CD4-positive, CD25-positive, alpha-beta regulatory T cell (primary cell): ENCODE data around the gene MMP24. TPM values are rescaled to one million over a fixed set of nuclear protein-coding genes. Genes with fewer than 3 reads are reported as not detected.

Source experiments
- ATAC-seq, 2 donors: fragments of 150-1000 bp; cut with Tn5 transposase; one replicate each; pipeline ENCODE4 v1.10.0; 2021; ENCODE audit warnings: low read depth in 2 of 2, moderate number of reproducible peaks in 2 of 2, moderate library complexity in 1 of 2
- DNase-seq, 3 donors: peaks; one replicate each; pipeline versions ENCODE4 v3.0.0 to v3.0.0-alpha.2; 2012 to 2022; ENCODE audit warnings: mixed read lengths in 1 of 3
- H3K27ac ChIP-seq: one replicate; pipeline ENCODE4 v1.7.0; 2013; ENCODE audit warnings: mild to moderate bottlenecking, low read length; ENCODE audit not compliant: insufficient read depth, poor library complexity, severe bottlenecking
- H3K27me3 ChIP-seq: one replicate; pipeline ENCODE4 v1.7.0; 2013; ENCODE audit warnings: low read length; ENCODE audit not compliant: control insufficient read depth, insufficient read depth
- H3K36me3 ChIP-seq: one replicate; pipeline ENCODE4 v1.7.0; 2013; ENCODE audit warnings: mild to moderate bottlenecking, low read length, moderate library complexity; ENCODE audit not compliant: control insufficient read depth, insufficient read depth
- H3K4me1 ChIP-seq: 2 replicates; pipeline ENCODE4 v1.7.0; 2013; ENCODE audit warnings: mild to moderate bottlenecking, low read length; ENCODE audit not compliant: insufficient read depth, control insufficient read depth, poor library complexity, severe bottlenecking
- H3K4me3 ChIP-seq: one replicate; pipeline ENCODE4 v1.7.0; 2013; ENCODE audit warnings: low read depth, mild to moderate bottlenecking, low read length, moderate library complexity
- H3K9me3 ChIP-seq, 2 experiments: 1 replicate in 1 of 2; 2 replicates in 1 of 2; pipeline ENCODE4 v1.7.0; 2013; ENCODE audit warnings: low read length in 2 of 2, mild to moderate bottlenecking in 1 of 2, moderate library complexity in 1 of 2; ENCODE audit not compliant: control insufficient read depth in 2 of 2
- H3K27ac Mint-ChIP-seq, 3 donors: one replicate each; pipeline ENCODE4 v1.8.0; 2020 to 2022; ENCODE audit warnings: mild to moderate bottlenecking in 3 of 3, mixed read lengths in 3 of 3, moderate library complexity in 2 of 3
- H3K27me3 Mint-ChIP-seq: one replicate; pipeline ENCODE4 v1.8.0; 2022; ENCODE audit warnings: mild to moderate bottlenecking, mixed read lengths
- H3K36me3 Mint-ChIP-seq: one replicate; pipeline ENCODE4 v1.8.0; 2020; ENCODE audit warnings: mixed read lengths
- H3K4me1 Mint-ChIP-seq, 4 donors: one replicate each; pipeline ENCODE4 v1.8.0; 2020 to 2022; ENCODE audit warnings: mixed read lengths in 4 of 4, mild to moderate bottlenecking in 1 of 4
- H3K4me3 Mint-ChIP-seq, 4 donors: one replicate each; pipeline ENCODE4 v1.8.0; 2020 to 2022; ENCODE audit warnings: mild to moderate bottlenecking in 4 of 4, mixed read lengths in 4 of 4, moderate library complexity in 3 of 4
- H3K9me3 Mint-ChIP-seq, 7 donors: one replicate each; pipeline ENCODE4 v1.8.0; 2020 to 2022; ENCODE audit warnings: mixed read lengths in 7 of 7, mild to moderate bottlenecking in 3 of 7, moderate library complexity in 2 of 7
- polyA plus RNA-seq, 4 donors: library from polyadenylated mRNA; unstranded; fragments of 300-500 nt; fragmentation: Illumina TruSeq; gene quantifications; one replicate each; pipeline ENCODE4 v1.2.3, GENCODE V29; 2021
- total RNA-seq: library from RNA; stranded (reverse); gene quantifications from one replicate; pipeline ENCODE4 v1.2.3, GENCODE V29; 2022

MMP24 gene
- total and polyA plus RNA-seq, 5 donors from 2014 or later, result 0.05 to 0.16 (median 0.09) TPM; not detected in 1

DNA sequence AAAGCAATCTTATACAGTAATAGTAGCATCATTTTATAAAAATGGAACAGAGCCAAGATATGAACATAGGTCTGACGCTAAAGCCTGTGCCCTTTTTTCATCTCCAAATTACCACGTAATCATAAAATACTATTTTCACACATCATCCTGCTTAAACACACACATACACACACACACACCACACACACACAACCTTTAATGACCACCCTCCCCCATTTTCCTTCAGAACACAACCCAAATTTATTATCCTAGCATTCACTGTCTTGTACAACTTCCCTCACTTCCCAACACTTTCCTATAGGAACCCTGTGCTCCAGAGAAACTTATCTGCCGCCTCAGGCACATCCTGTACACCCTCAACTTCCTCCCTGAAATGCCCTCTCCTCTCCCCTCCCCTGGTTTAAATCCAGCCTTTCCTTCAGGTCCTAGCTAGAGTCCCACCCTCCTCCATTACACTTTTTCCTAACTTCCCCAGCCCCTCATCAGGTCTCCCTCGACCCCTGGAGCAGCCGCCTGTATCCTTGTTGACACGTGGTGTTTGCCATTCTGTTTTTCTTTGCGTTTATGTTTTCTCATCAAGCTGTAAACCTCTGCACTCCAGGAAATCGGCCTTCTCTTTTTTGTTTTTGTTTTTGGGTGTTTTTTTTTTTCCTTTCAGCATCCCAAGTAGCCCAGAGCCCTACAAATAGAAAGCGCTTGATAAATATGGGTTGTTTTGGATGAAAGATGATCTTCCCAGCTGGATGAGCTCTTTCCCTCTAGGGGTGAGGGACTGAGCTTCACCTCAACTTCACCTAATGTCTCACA is 968 bp upstream of the MMP24 start:
- H3K27me3 ChIP-seq, result peaks cover 28% of the 10 kb centered on the region
- H3K4me1 ChIP-seq, result no peaks in the 10 kb centered on the region
- H3K27ac ChIP-seq, result no peak overlapping the region
- peak overlapping the region; percentile 46 to 82 (median 75) for H3K4me3 Mint-ChIP-seq
- H3K9me3 ChIP-seq, result no peaks in the 10 kb centered on the region
- ATAC-seq, result no peak
- peaks cover 0 to 12% (median 6%) of the 10 kb centered on the region in 7 donors for H3K9me3 Mint-ChIP-seq
- DNase-seq, result no peak
- H3K4me3 ChIP-seq, result no peak overlapping the region
- peaks cover 0 to 10% (median 5%) of the 10 kb centered on the region in 4 donors for H3K4me1 Mint-ChIP-seq
- H3K36me3 ChIP-seq, result no peaks in the 10 kb centered on the region
- peaks cover 16% of the 10 kb centered on the region for H3K36me3 Mint-ChIP-seq
- no peak overlapping the region for H3K27ac Mint-ChIP-seq
- H3K27me3 Mint-ChIP-seq, result peaks cover 50% of the 10 kb centered on the region

DNA sequence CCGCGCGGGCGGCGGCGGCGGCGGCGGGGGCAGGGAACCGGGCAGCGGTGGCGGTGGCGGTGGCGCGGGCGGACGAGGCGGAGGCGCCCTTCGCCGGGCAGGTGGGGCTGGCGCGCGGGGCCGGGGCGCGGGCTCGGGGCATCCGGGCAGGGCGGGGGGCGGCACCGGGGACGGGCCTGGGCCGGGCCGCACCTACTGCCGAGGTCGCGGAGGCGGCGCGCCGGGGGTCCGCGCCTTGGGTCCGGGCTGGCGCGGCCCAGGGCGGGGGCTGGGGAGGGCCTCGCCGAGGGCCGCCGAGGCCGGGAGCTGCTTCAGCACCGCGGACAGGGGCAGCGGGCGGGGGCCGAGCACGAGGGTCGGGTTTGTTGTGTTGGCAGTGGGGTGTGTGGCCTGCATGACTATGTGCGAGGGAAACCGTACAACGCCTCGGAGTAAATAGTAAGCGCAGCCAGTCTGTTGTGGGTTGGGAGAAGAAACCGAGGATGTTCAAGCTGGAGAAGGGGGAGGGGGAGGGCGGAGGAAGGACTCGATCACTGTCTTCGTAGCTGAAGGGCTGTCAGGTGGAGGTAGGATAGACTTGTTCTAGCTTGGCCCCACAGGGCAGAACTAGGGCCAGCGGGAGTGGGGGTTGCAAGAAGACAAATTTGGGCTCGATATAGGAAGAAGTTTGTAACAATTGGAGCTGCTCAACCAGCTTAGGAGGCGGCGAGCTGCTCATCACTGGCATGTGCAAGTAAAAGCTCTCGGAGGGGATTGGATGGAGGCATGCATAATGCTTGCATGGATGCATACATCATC is 593 bp downstream of the MMP24 start:
- peak in 2 of 3 donors; percentile 7 to 25 for DNase-seq
- H3K36me3 Mint-ChIP-seq, result peaks cover 27% of the 10 kb centered on the region
- ATAC-seq, result peak in 1 of 2 donors; percentile 56
- peaks cover 4% of the 10 kb centered on the region for H3K36me3 ChIP-seq
- H3K27ac ChIP-seq, result no peak overlapping the region
- peaks cover 0 to 17% (median 6%) of the 10 kb centered on the region in 7 donors for H3K9me3 Mint-ChIP-seq
- H3K27ac Mint-ChIP-seq, result no peak overlapping the region
- H3K4me3 Mint-ChIP-seq, result peak overlapping the region; percentile 40 to 86 (median 76)
- H3K27me3 Mint-ChIP-seq, result peaks cover 54% of the 10 kb centered on the region
- H3K9me3 ChIP-seq, result no peaks in the 10 kb centered on the region
- H3K4me1 Mint-ChIP-seq, result peaks cover 0 to 10% (median 5%) of the 10 kb centered on the region in 4 donors
- H3K4me3 ChIP-seq, result no peak overlapping the region
- no peaks in the 10 kb centered on the region for H3K4me1 ChIP-seq
- peaks cover 28% of the 10 kb centered on the region for H3K27me3 ChIP-seq

DNA sequence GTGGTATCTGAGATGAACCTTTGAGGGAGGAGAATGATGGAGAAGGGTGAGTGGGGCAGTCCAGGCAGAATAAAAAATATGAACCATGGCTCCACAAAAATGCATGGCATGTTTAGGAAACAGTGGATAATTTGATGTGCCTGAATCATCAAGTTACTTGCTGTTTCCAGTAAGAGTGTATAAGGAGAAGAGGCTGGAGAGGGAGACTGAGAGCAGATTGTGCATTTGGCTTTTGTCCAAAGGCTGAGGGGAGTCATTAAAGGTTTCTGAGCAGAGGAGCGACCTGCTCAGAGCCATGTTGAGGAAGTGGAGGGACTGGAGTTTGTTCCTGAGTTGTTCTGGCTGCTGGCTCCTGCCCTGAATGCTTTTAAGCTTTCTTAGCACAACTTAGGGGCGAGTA is 6.1 kb downstream of the MMP24 start:
- peaks cover 12% of the 10 kb centered on the region for H3K27me3 ChIP-seq
- Mint-ChIP-seq H3K9me3 (peaks cover 0 to 6% (median 2%) of the 10 kb centered on the region in 7 donors), H3K36me3 (peaks cover 57% of the 10 kb centered on the region), H3K4me3 (no peak overlapping the region), H3K27ac (no peak overlapping the region), H3K4me1 (peaks cover 0 to 5% (median under 1%) of the 10 kb centered on the region in 4 donors), H3K27me3 (peaks cover 25% of the 10 kb centered on the region)
- H3K4me3 ChIP-seq, result no peak overlapping the region
- peaks cover 9% of the 10 kb centered on the region for H3K36me3 ChIP-seq
- DNase-seq, result no peak
- H3K4me1 ChIP-seq, result no peaks in the 10 kb centered on the region
- no peak for ATAC-seq
- H3K9me3 ChIP-seq, result no peaks in the 10 kb centered on the region
- no peak overlapping the region for H3K27ac ChIP-seq

DNA sequence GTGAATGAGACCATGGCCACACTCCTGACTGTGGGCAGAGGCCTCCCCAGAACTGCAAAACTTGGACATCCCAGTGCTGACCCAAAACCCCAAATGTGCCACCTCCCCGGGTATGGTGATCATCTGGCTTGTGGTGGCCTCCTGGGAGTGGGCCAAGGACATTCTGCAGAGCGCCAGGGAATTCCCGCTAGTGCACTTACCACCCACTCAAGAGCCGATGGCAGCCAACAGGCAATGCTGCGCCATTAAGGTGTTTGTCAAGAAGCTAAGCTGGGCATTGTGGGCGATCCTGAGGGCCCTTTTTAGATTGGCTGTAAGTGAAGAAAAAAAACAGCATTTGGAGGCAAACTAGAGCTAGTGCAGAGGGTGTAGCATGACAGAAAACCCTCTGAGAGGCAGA is 9.4 kb downstream of the MMP24 start:
- no peak overlapping the region for H3K27ac Mint-ChIP-seq
- peaks cover 9% of the 10 kb centered on the region for H3K36me3 ChIP-seq
- H3K9me3 Mint-ChIP-seq, result peaks cover 0 to 3% (median 0%) of the 10 kb centered on the region in 7 donors
- H3K4me3 ChIP-seq, result no peak overlapping the region
- no peaks in the 10 kb centered on the region for H3K4me1 ChIP-seq
- ATAC-seq, result no peak
- no peak for DNase-seq
- peaks cover 2% of the 10 kb centered on the region for H3K27me3 Mint-ChIP-seq
- no peaks in the 10 kb centered on the region for H3K9me3 ChIP-seq
- no peak overlapping the region for H3K4me3 Mint-ChIP-seq
- no peaks in the 10 kb centered on the region for H3K27me3 ChIP-seq
- H3K27ac ChIP-seq, result no peak overlapping the region
- peaks cover 0 to 5% (median 2%) of the 10 kb centered on the region in 4 donors for H3K4me1 Mint-ChIP-seq
- peaks cover 55% of the 10 kb centered on the region for H3K36me3 Mint-ChIP-seq

DNA sequence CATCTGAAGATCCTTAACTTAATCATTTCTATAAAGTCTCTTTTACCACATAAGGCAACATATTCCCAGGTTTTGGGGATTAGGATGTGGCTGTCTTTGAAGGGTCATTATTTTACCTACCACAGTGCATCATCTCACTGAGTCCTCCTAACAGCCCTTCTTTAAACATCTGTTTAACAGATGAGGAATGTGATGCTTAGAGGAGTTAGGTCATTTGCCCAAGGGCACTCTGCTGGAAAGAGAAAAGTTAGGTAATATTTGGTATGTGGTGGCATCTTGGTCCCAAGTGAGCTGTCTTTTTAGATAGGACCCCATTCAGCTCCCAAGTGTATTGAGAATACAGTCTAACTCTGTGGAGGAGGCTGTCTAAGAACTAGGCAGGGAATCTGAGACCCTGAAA is 11.0 kb downstream of the MMP24 start:
- ATAC-seq (no peak), DNase-seq (no peak)
- Histone ChIP-seq H3K27ac (no peak overlapping the region), H3K4me3 (no peak overlapping the region), H3K27me3 (no peaks in the 10 kb centered on the region), H3K9me3 (no peaks in the 10 kb centered on the region), H3K4me1 (no peaks in the 10 kb centered on the region), H3K36me3 (peaks cover 5% of the 10 kb centered on the region)
- H3K36me3 Mint-ChIP-seq, result peaks cover 45% of the 10 kb centered on the region
- H3K4me1 Mint-ChIP-seq, result peaks cover 0 to 5% (median 2%) of the 10 kb centered on the region in 4 donors
- H3K9me3 Mint-ChIP-seq, result no peaks in the 10 kb centered on the region
- H3K27ac Mint-ChIP-seq, result no peak overlapping the region
- H3K4me3 Mint-ChIP-seq, result no peak overlapping the region
- H3K27me3 Mint-ChIP-seq, result no peaks in the 10 kb centered on the region

DNA sequence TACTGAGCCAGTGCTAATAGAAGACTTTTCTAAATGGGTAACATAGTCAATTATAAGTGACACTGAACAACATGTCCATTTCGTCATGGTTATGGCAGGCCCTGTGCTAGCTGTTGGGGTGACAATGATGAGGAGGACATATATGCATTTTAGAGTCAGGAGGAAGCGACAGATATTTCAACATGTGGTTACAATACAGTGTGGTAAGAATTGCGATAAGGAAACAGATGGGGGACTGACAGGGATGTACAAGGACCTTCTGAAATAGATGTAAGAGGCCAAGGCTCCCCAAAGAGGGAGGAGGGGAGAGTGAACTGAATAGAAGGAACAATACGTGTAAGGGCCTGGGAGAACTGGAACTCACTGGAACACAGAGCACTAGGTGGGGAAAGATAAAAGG is 11.7 kb downstream of the MMP24 start:
- peaks cover 0 to 5% (median 2%) of the 10 kb centered on the region in 4 donors for H3K4me1 Mint-ChIP-seq
- no peak overlapping the region for H3K27ac Mint-ChIP-seq

DNA sequence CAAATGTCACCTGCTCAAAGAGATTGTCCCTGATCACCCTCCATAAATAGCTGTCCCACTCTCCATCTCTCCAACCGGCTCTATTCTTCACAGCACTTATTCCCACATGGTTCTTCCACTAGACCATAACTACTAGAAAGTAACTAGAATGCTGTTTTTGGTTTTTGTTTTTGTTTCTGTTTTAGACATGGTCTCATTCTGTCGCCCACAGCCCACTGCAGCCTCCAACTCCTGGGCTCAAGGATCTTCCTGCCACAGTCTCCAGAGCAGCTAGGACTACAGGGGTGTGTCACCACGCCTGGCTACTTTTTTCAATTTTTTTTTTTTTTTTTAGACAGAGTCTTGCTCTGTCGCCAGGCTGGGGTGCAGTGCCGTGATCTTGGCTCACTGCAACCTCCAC is 12.2 kb downstream of the MMP24 start:
- Histone ChIP-seq H3K4me3 (no peak overlapping the region), H3K27me3 (no peaks in the 10 kb centered on the region), H3K36me3 (peaks cover 5% of the 10 kb centered on the region), H3K9me3 (no peaks in the 10 kb centered on the region), H3K4me1 (no peaks in the 10 kb centered on the region), H3K27ac (no peak overlapping the region)
- peaks cover 0 to 5% (median 2%) of the 10 kb centered on the region in 4 donors for H3K4me1 Mint-ChIP-seq
- peaks cover 42% of the 10 kb centered on the region for H3K36me3 Mint-ChIP-seq
- ATAC-seq (no peak), DNase-seq (no peak)
- no peaks in the 10 kb centered on the region for H3K9me3 Mint-ChIP-seq
- H3K27ac Mint-ChIP-seq, result no peak overlapping the region
- H3K4me3 Mint-ChIP-seq, result no peak overlapping the region
- H3K27me3 Mint-ChIP-seq, result no peaks in the 10 kb centered on the region

More for the DNA sequence above, 11.7 kb downstream of the MMP24 start:
- Histone ChIP-seq H3K4me3 (no peak overlapping the region), H3K4me1 (no peaks in the 10 kb centered on the region), H3K9me3 (no peaks in the 10 kb centered on the region), H3K27ac (no peak overlapping the region), H3K36me3 (peaks cover 5% of the 10 kb centered on the region), H3K27me3 (no peaks in the 10 kb centered on the region)
- ATAC-seq (no peak), DNase-seq (no peak)
- Mint-ChIP-seq H3K9me3 (no peaks in the 10 kb centered on the region), H3K36me3 (peaks cover 42% of the 10 kb centered on the region), H3K4me3 (no peak overlapping the region), H3K27me3 (no peaks in the 10 kb centered on the region)
